Spinal cord (tissue), 10 donors: ENCODE data around the gene NUP93. TPM values are rescaled to one million over a fixed set of nuclear protein-coding genes. Genes with fewer than 3 reads are reported as not detected.
A peak's percentile ranks its signal among the peaks of the same experiment; 100 is the strongest.

Experiments
- DNase-seq, 6 donors: peaks; one replicate each; pipeline versions ENCODE4 v3.0.0 to v3.0.0-alpha.2; 2013 to 2015; ENCODE audit warnings: low spot score in 6 of 6, low read depth in 4 of 6
- H3K27ac ChIP-seq: one replicate; pipeline ENCODE4 v1.5.1; 2013; ENCODE audit warnings: low read depth, low read length, control low read depth
- H3K27me3 ChIP-seq: one replicate; pipeline ENCODE4 v1.6.1; 2013; ENCODE audit warnings: low read length; ENCODE audit not compliant: control insufficient read depth, insufficient read depth
- H3K36me3 ChIP-seq: one replicate; pipeline ENCODE4 v1.6.1; 2013; ENCODE audit warnings: low read length; ENCODE audit not compliant: control insufficient read depth, insufficient read depth
- H3K4me1 ChIP-seq: one replicate; pipeline ENCODE4 v1.6.1; 2013; ENCODE audit warnings: low read length; ENCODE audit not compliant: control insufficient read depth, insufficient read depth
- H3K4me3 ChIP-seq: one replicate; pipeline ENCODE4 v1.5.1; 2013; ENCODE audit warnings: low read depth, low read length, control low read depth
- H3K9me3 ChIP-seq: one replicate; pipeline ENCODE4 v1.6.1; 2013; ENCODE audit warnings: low read length; ENCODE audit not compliant: control insufficient read depth, insufficient read depth
- WGBS: methylation state at CpG from one replicate; pipeline ENCODE4 v1.1.5; 2013; ENCODE audit warnings: missing lambda C conversion rate; ENCODE audit not compliant: insufficient coverage; 5-methylcytosine and 5-hydroxymethylcytosine counted together
- polyA plus RNA-seq, 2 donors: library from polyadenylated mRNA; unstranded; fragments of 120-200 nt; gene quantifications; one replicate each; pipeline ENCODE4 v1.2.1, GENCODE V29; 2013; ENCODE audit not compliant: insufficient read length in 2 of 2
- total RNA-seq, 2 donors: library from RNA; depleted of rRNA in 1 of 2; stranded (reverse); fragments of 120-200 nt in 1 of 2; fragments of >200 nt in 1 of 2; gene quantifications; one replicate each; pipeline versions ENCODE4 v1.2.3 to v1.2.4, GENCODE V29; 2013 to 2014
- donor health status: healthy.

NUP93 gene
- total and polyA plus RNA-seq, 4 donors = 103 to 128 (median 121) TPM

- Histone ChIP-seq H3K27me3 (no peaks in the 10 kb centered on the region), H3K4me1 (peaks cover 9% of the 10 kb centered on the region), H3K4me3 (no peak overlapping the region), H3K36me3 (peaks cover 66% of the 10 kb centered on the region), H3K27ac (no peak overlapping the region), H3K9me3 (no peaks in the 10 kb centered on the region)
- no peak for DNase-seq
- WGBS = 85% methylated on average over 2 of the region's 2 CpGs
Observed at GRCh38 chr16:56835320-56835719, 105.4 kb downstream of the NUP93 start.

GRCh38 chr16:56836410-56837230 is 106.7 kb downstream of the NUP93 start:
- H3K4me1 ChIP-seq = peaks cover 9% of the 10 kb centered on the region
- peak in 2 of 6 donors; percentile 44 to 74 for DNase-seq
- no peaks in the 10 kb centered on the region for H3K9me3 ChIP-seq
- 0% methylated on average over 1 of the region's 5 CpGs for WGBS
- H3K4me3 ChIP-seq = no peak overlapping the region
- H3K36me3 ChIP-seq = peaks cover 72% of the 10 kb centered on the region
- H3K27ac ChIP-seq = no peak overlapping the region
- H3K27me3 ChIP-seq = no peaks in the 10 kb centered on the region

- H3K27ac ChIP-seq = no peak overlapping the region
- no peaks in the 10 kb centered on the region for H3K27me3 ChIP-seq
- H3K9me3 ChIP-seq = no peaks in the 10 kb centered on the region
- peaks cover 9% of the 10 kb centered on the region for H3K4me1 ChIP-seq
- peaks cover 69% of the 10 kb centered on the region for H3K36me3 ChIP-seq
- no peak overlapping the region for H3K4me3 ChIP-seq
- WGBS = 100% methylated on average over 4 of the region's 9 CpGs
- no peak for DNase-seq
Observed at GRCh38 chr16:56838622-56839337, 108.9 kb downstream of the NUP93 start.

GRCh38 chr16:56841233-56841632 is 111.3 kb downstream of the NUP93 start:
- no peak for DNase-seq
- no peaks in the 10 kb centered on the region for H3K9me3 ChIP-seq
- peaks cover 67% of the 10 kb centered on the region for H3K36me3 ChIP-seq
- H3K4me1 ChIP-seq = no peaks in the 10 kb centered on the region
- H3K27ac ChIP-seq = no peak overlapping the region
- no peaks in the 10 kb centered on the region for H3K27me3 ChIP-seq
- 100% methylated on average over 1 of the region's 2 CpGs for WGBS
- no peak overlapping the region for H3K4me3 ChIP-seq

- H3K36me3 ChIP-seq = peaks cover 66% of the 10 kb centered on the region
- no peaks in the 10 kb centered on the region for H3K9me3 ChIP-seq
- no peak for DNase-seq
- H3K4me3 ChIP-seq = no peak overlapping the region
- H3K27me3 ChIP-seq = no peaks in the 10 kb centered on the region
- no peak overlapping the region for H3K27ac ChIP-seq
- 94% methylated on average over 9 of the region's 10 CpGs for WGBS
- no peaks in the 10 kb centered on the region for H3K4me1 ChIP-seq
Observed at GRCh38 chr16:56841659-56842058, 111.7 kb downstream of the NUP93 start.

GRCh38 chr16:56842133-56842532 is 112.2 kb downstream of the NUP93 start:
- H3K4me1 ChIP-seq = no peaks in the 10 kb centered on the region
- peaks cover 61% of the 10 kb centered on the region for H3K36me3 ChIP-seq
- H3K9me3 ChIP-seq = no peaks in the 10 kb centered on the region
- no peaks in the 10 kb centered on the region for H3K27me3 ChIP-seq
- H3K27ac ChIP-seq = no peak overlapping the region
- DNase-seq = no peak
- no peak overlapping the region for H3K4me3 ChIP-seq

- no peak overlapping the region for H3K4me3 ChIP-seq
- DNase-seq = no peak
Observed at GRCh38 chr16:56844056-56844455, 114.1 kb downstream of the NUP93 start.

GRCh38 chr16:56847173-56847910 is 117.4 kb downstream of the NUP93 start:
- Histone ChIP-seq H3K4me1 (peaks cover 32% of the 10 kb centered on the region), H3K27me3 (no peaks in the 10 kb centered on the region), H3K9me3 (no peaks in the 10 kb centered on the region), H3K4me3 (no peak overlapping the region), H3K27ac (peak overlapping the region; percentile 66), H3K36me3 (peaks cover 26% of the 10 kb centered on the region)
- 34% methylated on average over 7 of the region's 9 CpGs for WGBS
- peak in 1 of 6 donors; percentile 43 for DNase-seq

More at GRCh38 chr16:56844056-56844455, 114.1 kb downstream of the NUP93 start:
- Histone ChIP-seq H3K27ac (no peak overlapping the region), H3K27me3 (no peaks in the 10 kb centered on the region), H3K36me3 (peaks cover 44% of the 10 kb centered on the region), H3K9me3 (no peaks in the 10 kb centered on the region), H3K4me1 (peaks cover 10% of the 10 kb centered on the region)
- 95% methylated on average over 5 of the region's 6 CpGs for WGBS

GRCh38 chr16:56848029-56848936 is 118.4 kb downstream of the NUP93 start:
- H3K27ac ChIP-seq = peak overlapping the region; percentile 66
- H3K9me3 ChIP-seq = no peaks in the 10 kb centered on the region
- peak in 1 of 6 donors; percentile 61 for DNase-seq
- 61% methylated on average over 7 of the region's 11 CpGs for WGBS
- no peaks in the 10 kb centered on the region for H3K27me3 ChIP-seq
- peaks cover 33% of the 10 kb centered on the region for H3K4me1 ChIP-seq
- no peak overlapping the region for H3K4me3 ChIP-seq
- H3K36me3 ChIP-seq = peaks cover 22% of the 10 kb centered on the region
